ENCODE measurements around the gene SLCO3A1.

SLCO3A1 gene

DNA sequence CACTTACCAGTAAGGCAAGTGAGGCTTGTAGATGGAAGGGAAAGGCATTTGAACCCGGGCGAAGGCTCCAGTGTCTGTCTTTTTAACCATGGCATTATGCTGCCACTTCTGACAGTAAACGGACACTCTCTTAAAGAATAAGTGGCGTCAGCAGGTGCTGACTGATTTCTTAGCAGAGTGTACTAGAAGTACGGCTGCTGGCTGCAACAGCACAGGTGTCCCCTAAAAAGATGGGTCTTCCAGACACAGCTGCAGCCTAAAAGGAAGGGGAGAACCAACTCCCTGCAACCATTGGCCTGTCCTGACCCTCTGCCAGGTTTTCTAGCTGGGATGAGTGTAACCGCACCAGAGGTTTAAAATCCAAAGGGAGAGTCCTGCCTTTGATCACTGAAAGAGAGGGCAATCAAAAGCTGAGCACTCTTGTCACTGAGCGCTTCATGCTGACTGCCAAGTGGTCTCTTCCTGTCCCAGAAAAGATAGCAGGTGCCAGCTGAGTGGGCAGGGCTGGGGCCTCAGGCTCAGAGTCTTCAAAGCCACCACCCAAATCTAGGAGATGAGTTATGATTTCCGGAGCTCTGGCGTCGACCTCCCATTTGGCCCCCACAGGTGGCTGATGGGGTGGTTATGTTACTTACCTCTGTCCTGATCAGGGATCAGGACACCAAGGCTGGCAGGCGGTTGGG is 255.8 kb downstream of the SLCO3A1 start:
- no peak overlapping the region for H3K4me3 ChIP-seq (ENCODE audit: low read length)
- DNase-seq (ENCODE audit: low read depth) = no peak
- TF ChIP-seq, protein P1, sequence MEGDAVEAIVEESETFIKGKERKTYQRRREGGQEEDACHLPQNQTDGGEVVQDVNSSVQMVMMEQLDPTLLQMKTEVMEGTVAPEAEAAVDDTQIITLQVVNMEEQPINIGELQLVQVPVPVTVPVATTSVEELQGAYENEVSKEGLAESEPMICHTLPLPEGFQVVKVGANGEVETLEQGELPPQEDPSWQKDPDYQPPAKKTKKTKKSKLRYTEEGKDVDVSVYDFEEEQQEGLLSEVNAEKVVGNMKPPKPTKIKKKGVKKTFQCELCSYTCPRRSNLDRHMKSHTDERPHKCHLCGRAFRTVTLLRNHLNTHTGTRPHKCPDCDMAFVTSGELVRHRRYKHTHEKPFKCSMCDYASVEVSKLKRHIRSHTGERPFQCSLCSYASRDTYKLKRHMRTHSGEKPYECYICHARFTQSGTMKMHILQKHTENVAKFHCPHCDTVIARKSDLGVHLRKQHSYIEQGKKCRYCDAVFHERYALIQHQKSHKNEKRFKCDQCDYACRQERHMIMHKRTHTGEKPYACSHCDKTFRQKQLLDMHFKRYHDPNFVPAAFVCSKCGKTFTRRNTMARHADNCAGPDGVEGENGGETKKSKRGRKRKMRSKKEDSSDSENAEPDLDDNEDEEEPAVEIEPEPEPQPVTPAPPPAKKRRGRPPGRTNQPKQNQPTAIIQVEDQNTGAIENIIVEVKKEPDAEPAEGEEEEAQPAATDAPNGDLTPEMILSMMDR (IDR thresholded peaks at IDR 0.05; ENCODE audit: insufficient read depth, low read depth, low read length, missing control alignments) = no peak

- DNase-seq (ENCODE audit: low read depth) = no peak
- TF ChIP-seq, protein P1 (IDR thresholded peaks at IDR 0.05; ENCODE audit: insufficient read depth, low read depth, low read length, missing control alignments) = no peak
- H3K4me3 ChIP-seq (ENCODE audit: low read length) = no peak overlapping the region
Measured at GRCh38 chr15:92111291-92111690, 257.8 kb downstream of the SLCO3A1 start.

DNA sequence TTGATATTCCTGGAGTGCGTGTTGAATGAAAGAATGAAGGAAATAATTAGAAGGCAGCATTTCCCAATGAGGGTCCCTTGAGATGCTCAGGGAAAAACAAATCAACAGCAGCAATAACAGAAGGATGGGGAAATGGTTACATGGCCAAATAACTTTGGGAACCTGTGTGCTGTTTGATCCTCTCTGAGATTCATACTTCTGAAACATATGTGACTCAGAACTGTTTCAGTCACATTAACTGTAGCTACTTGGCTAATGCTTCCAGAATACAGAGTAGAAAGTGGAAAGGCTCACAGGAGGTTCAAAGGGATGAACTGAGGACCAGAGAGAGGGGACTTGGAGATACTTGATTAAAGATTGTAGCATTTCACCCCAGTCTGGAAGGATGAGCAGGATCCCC is 258.2 kb downstream of the SLCO3A1 start:
- DNase-seq (ENCODE audit: low read depth) = no peak
- no peak overlapping the region for H3K4me3 ChIP-seq (ENCODE audit: low read length)
- TF ChIP-seq, protein P1 (IDR thresholded peaks at IDR 0.05; ENCODE audit: insufficient read depth, low read depth, low read length, missing control alignments) = no peak

GRCh38 chr15:92112180-92112579 is 258.7 kb downstream of the SLCO3A1 start:
- DNase-seq (ENCODE audit: low read depth) = no peak
- TF ChIP-seq, protein P1 (IDR thresholded peaks at IDR 0.05; ENCODE audit: insufficient read depth, low read depth, low read length, missing control alignments) = no peak
- no peak overlapping the region for H3K4me3 ChIP-seq (ENCODE audit: low read length)

- no peak for DNase-seq (ENCODE audit: low read depth)
- H3K4me3 ChIP-seq (ENCODE audit: low read length) = no peak overlapping the region
- TF ChIP-seq, protein P1 (IDR thresholded peaks at IDR 0.05; ENCODE audit: insufficient read depth, low read depth, low read length, missing control alignments) = no peak
Measured at GRCh38 chr15:92112711-92113110, 259.2 kb downstream of the SLCO3A1 start.

DNA sequence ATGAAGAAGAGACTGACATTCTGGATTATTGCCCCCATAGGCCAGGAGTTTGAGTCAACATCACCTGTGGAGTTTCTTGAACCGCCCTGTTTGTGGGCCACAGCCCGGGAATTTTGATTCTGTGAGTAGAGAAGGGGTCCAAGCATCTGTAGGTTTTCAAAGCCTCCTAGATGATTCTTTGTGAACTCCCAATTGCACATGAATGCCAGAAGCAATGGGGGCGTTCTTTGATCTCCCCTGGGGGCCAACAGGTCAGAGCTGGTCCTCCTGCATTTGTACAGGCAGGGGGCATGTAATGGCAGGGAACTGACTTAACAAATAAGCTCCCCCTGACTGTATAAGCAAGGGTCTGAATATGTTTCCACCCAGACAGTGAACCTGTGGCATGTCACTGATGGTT is 260.3 kb downstream of the SLCO3A1 start:
- no peak overlapping the region for H3K4me3 ChIP-seq (ENCODE audit: low read length)
- DNase-seq (ENCODE audit: low read depth) = no peak
- TF ChIP-seq, protein P1 (IDR thresholded peaks at IDR 0.05; ENCODE audit: insufficient read depth, low read depth, low read length, missing control alignments) = no peak

DNA sequence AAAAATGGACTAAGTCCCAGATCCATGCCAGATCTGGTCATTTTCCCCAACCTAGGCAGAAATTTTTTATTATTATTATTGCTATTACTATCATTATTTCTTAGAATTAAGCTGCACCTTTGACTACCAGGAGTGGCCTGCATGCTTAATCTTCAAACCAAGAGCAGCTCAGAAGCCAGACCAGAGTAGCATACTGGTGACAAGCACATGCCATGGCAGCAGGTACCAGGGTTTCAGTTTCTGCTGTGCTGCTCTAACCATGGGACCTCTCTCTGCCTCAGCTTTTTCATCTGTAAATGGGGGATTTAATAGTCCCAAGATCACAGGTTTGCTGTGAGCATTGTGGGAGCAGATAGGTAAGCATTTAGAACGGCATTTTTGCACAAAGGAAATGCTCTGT is 262.3 kb downstream of the SLCO3A1 start:
- DNase-seq (ENCODE audit: low read depth) = no peak
- H3K4me3 ChIP-seq (ENCODE audit: low read length) = no peak overlapping the region
- TF ChIP-seq, protein P1 (IDR thresholded peaks at IDR 0.05; ENCODE audit: insufficient read depth, low read depth, low read length, missing control alignments) = no peak

Measured in epithelial cell of esophagus (primary cell).